Activated B cell treated with CpG ODN at 0.5 μM for 24 hours (primary cell): Measurements from ENCODE around the gene PTPRR. TPM values are rescaled to one million over a fixed set of nuclear protein-coding genes. Genes with fewer than 3 reads are reported as not detected.

Experiments
- ATAC-seq: fragments of 200-7000 bp; cut with Tn5 transposase; one replicate; pipeline ENCODE4 v1.10.0; 2021; ENCODE audit warnings: low read depth, mild to moderate bottlenecking, moderate library complexity
- CTCF ChIA-PET: fragments of 350-600 bp; sonication (Branson Sonifier 250); formaldehyde crosslinking; loops from one replicate; lab custom pipeline; 2021; ENCODE audit warnings: antibody characterized with exemption; lab: Charles Lee
- POLR2A ChIA-PET: fragments of 350-600 bp; sonication (Branson Sonifier 250); formaldehyde crosslinking; loops from one replicate; lab custom pipeline; 2021; ENCODE audit warnings: antibody characterized with exemption; lab: Charles Lee
- DNase-seq: peaks from one replicate; pipeline ENCODE4 v3.0.0; 2022
- H3K27ac Mint-ChIP-seq: one replicate; pipeline ENCODE4 v1.8.0; 2020; ENCODE audit warnings: mixed read lengths
- H3K27me3 Mint-ChIP-seq: one replicate; pipeline ENCODE4 v1.8.0; 2021; ENCODE audit warnings: mixed read lengths
- H3K36me3 Mint-ChIP-seq: one replicate; pipeline ENCODE4 v1.8.0; 2021; ENCODE audit warnings: low read depth, mixed read lengths
- H3K4me1 Mint-ChIP-seq: one replicate; pipeline ENCODE4 v1.8.0; 2021; ENCODE audit warnings: mixed read lengths
- H3K4me3 Mint-ChIP-seq: one replicate; pipeline ENCODE4 v1.8.0; 2020; ENCODE audit warnings: mild to moderate bottlenecking, mixed read lengths
- H3K9me3 Mint-ChIP-seq: one replicate; pipeline ENCODE4 v1.8.0; 2020; ENCODE audit warnings: mixed read lengths
- CTCF ChIP-seq: fragments of 200-600 bp; IDR thresholded peaks from one replicate; pipeline ENCODE4 v1.8.0; 2022; ENCODE audit warnings: antibody characterized with exemption, mild to moderate bottlenecking
- intact Hi-C: fragments of 100-400 bp; cut with micrococcal nuclease; formaldehyde crosslinking; loops from one replicate; pipeline ENCODE4 v1.15.1; 2024
- total RNA-seq: library from RNA; stranded (reverse); gene quantifications from 2 replicates; pipeline ENCODE4 v1.2.3, GENCODE V29; 2022

PTPRR gene
- total RNA-seq, 1 donor from 2014 or later: not detected

- intact Hi-C loops: no loop called here
- H3K36me3 Mint-ChIP-seq: no peaks in the 10 kb centered on the region
- POLR2A ChIA-PET: no interaction called here
- no peak for ATAC-seq
- CTCF ChIA-PET: no interaction called here
- no peaks in the 10 kb centered on the region for H3K9me3 Mint-ChIP-seq
- peaks cover 10% of the 10 kb centered on the region for H3K27me3 Mint-ChIP-seq
- no peak for DNase-seq
- no peak overlapping the region for H3K27ac Mint-ChIP-seq
- no peaks in the 10 kb centered on the region for H3K4me1 Mint-ChIP-seq
- H3K4me3 Mint-ChIP-seq: no peak overlapping the region
- no peak for TF ChIP-seq CTCF
These were observed 275.7 kb downstream of the PTPRR start for GRCh38 chr12:70644861-70645260.

GRCh38 chr12:70643939-70644338, 276.6 kb downstream of the PTPRR start:
- Mint-ChIP-seq H3K4me3 (no peak overlapping the region), H3K27ac (no peak overlapping the region), H3K9me3 (no peaks in the 10 kb centered on the region), H3K4me1 (no peaks in the 10 kb centered on the region), H3K27me3 (peaks cover 10% of the 10 kb centered on the region), H3K36me3 (no peaks in the 10 kb centered on the region)
- POLR2A ChIA-PET: no interaction called here
- DNase-seq (no peak), ATAC-seq (no peak)
- TF ChIP-seq CTCF: no peak
- CTCF ChIA-PET: no interaction called here
- intact Hi-C loops: no loop called here

GRCh38 chr12:70641691-70642090, 278.8 kb downstream of the PTPRR start:
- H3K4me3 Mint-ChIP-seq: no peak overlapping the region
- H3K27ac Mint-ChIP-seq: no peak overlapping the region
- DNase-seq (no peak), ATAC-seq (no peak)
- no peaks in the 10 kb centered on the region for H3K9me3 Mint-ChIP-seq
- no peaks in the 10 kb centered on the region for H3K4me1 Mint-ChIP-seq
- H3K27me3 Mint-ChIP-seq: peaks cover 8% of the 10 kb centered on the region
- intact Hi-C loops: no loop called here
- no peak for TF ChIP-seq CTCF
- H3K36me3 Mint-ChIP-seq: no peaks in the 10 kb centered on the region
- ChIA-PET CTCF (no interaction called here), POLR2A (no interaction called here)

- H3K36me3 Mint-ChIP-seq: no peaks in the 10 kb centered on the region
- no peak overlapping the region for H3K4me3 Mint-ChIP-seq
- intact Hi-C loops: no loop called here
- no peaks in the 10 kb centered on the region for H3K4me1 Mint-ChIP-seq
- no peak overlapping the region for H3K27ac Mint-ChIP-seq
- no peak for DNase-seq
- peaks cover 8% of the 10 kb centered on the region for H3K27me3 Mint-ChIP-seq
- H3K9me3 Mint-ChIP-seq: no peaks in the 10 kb centered on the region
- TF ChIP-seq CTCF: no peak
- ChIA-PET POLR2A (no interaction called here), CTCF (no interaction called here)
- ATAC-seq: no peak
These were observed 279.6 kb downstream of the PTPRR start for GRCh38 chr12:70640901-70641300.

- no peaks in the 10 kb centered on the region for H3K9me3 Mint-ChIP-seq
- DNase-seq (no peak), ATAC-seq (no peak)
- no peak overlapping the region for H3K27ac Mint-ChIP-seq
- CTCF ChIA-PET: no interaction called here
- intact Hi-C loops: no loop called here
- H3K4me1 Mint-ChIP-seq: no peaks in the 10 kb centered on the region
- no peak for TF ChIP-seq CTCF
- POLR2A ChIA-PET: no interaction called here
- no peak overlapping the region for H3K4me3 Mint-ChIP-seq
- no peaks in the 10 kb centered on the region for H3K36me3 Mint-ChIP-seq
- H3K27me3 Mint-ChIP-seq: peaks cover 11% of the 10 kb centered on the region
These were observed 281.0 kb downstream of the PTPRR start for GRCh38 chr12:70639535-70639934.
